Measurements from ENCODE around the gene BOK.
"Not testable (repeated sequence)": the region's sequence is repeated elsewhere in the genome, so short reads cannot be mapped to it uniquely, and the experiment has no call there.

The BOK gene

GRCh38 chr2:241576293-241576654 is 17.7 kb downstream of the BOK start:
- FAIRE-seq (no peak), DNase-seq (ENCODE audit: insufficient read length, low spot score) (no peak)

DNA sequence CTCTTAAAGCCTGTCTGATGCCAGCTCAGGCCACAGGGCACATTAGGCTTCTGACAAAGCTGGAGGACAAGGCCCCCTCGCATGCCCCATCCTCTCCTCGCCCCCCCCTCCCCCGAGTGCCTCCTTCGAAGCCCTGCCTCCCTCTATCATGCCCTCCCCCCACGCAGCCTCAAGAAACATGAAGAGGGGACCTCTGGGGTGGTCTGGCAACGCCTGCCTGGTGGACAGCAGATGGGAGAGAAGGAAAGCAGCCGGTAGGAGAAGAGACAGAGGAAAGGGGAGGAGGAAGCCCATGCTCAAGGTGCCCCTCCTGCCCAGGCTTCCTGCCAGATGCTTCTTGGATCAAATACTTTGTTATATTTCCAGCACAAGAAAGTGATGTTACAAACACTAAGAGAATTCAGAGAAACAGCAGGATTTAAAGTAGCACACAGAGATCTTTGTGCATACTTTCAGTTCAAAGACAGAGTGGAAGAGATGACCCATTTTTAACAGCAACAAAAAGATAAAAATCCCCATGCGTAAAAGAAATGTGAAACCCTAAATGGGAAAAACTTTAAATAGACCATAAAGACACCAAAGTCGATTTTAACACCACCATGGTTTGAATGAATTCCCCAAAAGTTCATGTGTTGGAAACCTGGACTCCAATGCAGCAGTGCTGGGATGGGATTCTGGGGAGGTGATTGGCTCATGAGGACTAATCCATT is 19.0 kb downstream of the BOK start:
- no peak for TF ChIP-seq CTCF (IDR thresholded peaks at IDR 0.05; ENCODE audit: insufficient read depth, missing control alignments)
- DNase-seq (ENCODE audit: insufficient read length, low spot score) (no peak), FAIRE-seq (no peak)

More at GRCh38 chr2:241576293-241576654, 17.7 kb downstream of the BOK start:
- TF ChIP-seq CTCF (IDR thresholded peaks at IDR 0.05; ENCODE audit: insufficient read depth, missing control alignments): no peak

DNA sequence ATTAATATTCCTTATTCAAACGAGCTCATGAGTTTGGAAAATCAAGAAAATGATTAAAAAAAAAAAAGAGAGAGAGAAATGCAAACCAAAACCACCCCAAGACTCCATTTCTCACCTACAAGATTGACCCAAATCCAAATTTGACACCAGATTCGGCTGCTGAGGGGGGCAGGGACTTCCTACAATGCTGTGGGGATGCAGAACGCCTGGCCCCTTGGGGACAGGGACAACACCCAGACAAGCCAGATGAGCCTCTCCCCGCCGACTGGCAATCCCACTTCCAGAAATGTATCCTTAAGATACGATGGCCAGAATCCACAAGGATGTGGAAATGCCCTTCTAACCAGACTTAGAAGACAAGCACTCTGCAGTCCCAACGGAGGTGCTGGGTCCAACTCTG is 20.7 kb downstream of the BOK start:
- TF ChIP-seq CTCF (IDR thresholded peaks at IDR 0.05; ENCODE audit: insufficient read depth, missing control alignments): no peak
- FAIRE-seq (no peak), DNase-seq (ENCODE audit: insufficient read length, low spot score) (no peak)

DNA sequence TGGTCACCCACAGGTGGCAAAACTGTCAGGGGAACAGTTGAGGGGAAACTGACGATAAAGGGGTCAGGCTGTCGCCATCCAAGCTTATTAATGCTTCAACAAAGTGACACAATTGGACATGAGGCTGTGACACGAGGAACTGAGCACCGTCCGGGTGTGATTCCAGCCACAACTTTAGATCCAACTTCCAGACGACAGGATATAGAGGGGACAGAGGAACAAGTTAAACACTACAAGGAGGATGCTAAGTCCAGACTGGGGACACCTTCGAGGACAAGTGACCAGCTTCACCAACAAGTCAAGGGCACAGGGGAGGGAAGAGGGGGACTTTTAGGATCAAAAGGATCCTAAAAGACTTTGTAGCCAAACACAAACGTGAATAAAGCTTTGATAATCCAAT is 23.8 kb downstream of the BOK start:
- FAIRE-seq: no peak
- DNase-seq (ENCODE audit: insufficient read length, low spot score): no peak
- no peak for TF ChIP-seq CTCF (IDR thresholded peaks at IDR 0.05; ENCODE audit: insufficient read depth, missing control alignments)

DNA sequence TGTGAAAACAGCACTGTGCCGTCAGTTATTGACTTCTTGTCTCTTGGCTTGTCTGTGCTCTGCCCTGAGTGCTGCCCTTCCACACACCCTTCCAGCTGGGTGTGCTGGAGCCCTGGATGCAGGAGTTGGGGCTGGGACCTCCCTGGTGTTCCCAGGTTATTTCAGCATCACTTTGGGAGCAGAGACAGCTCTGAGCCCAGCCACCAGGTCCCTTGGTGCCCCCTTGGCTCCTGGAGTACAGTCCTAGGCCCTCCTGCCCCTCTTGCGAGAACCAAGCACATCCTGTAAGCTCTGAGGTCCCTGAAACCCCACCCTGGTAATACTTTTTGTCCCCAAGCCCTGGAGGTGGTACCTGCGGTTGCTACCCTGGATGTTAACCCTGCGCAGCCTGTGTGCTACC is 24.3 kb downstream of the BOK start:
- no peak for TF ChIP-seq CTCF (IDR thresholded peaks at IDR 0.05; ENCODE audit: insufficient read depth, missing control alignments)
- no peak for FAIRE-seq

GRCh38 chr2:241584436-241584835 is 25.9 kb downstream of the BOK start:
- DNase-seq (ENCODE audit: insufficient read length, low spot score) (no peak), FAIRE-seq (no peak)
- no peak for TF ChIP-seq CTCF (IDR thresholded peaks at IDR 0.05; ENCODE audit: insufficient read depth, missing control alignments)

More for the DNA sequence above, 24.3 kb downstream of the BOK start:
- no peak for DNase-seq (ENCODE audit: insufficient read length, low spot score)

DNA sequence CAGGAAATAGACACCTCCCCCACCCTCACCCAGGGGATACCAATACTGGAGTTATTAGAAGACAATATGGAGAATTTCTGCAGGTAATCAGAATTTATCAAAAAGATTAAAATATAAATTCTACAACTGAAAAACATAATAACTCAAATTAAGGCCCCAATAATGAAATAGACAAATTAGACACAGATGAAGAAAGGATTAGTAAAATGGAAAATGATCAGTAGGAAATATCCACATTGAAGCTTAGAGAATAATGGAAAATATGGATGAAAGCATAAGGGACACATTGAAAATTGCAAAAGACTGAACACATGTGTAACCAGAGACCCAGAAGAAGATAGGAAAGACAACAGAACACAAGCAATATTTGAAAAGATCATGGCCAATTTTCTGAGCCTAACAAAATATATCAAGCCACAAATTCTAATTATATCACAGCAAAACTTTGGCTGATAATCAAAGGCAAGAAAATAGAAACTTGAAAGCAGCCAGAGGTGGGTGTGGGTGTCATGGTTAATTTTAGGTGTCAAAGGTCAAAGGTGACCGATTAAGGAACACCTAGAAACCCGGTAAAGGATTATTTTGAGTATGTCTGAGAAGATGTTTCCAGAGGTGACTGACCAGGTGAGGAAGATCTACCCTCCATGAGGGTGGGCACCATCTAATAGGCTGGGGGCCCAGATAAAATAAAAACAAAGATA is 28.2 kb downstream of the BOK start:
- no peak for DNase-seq (ENCODE audit: insufficient read length, low spot score)
- no peak for FAIRE-seq
- no peak for TF ChIP-seq CTCF (IDR thresholded peaks at IDR 0.05; ENCODE audit: insufficient read depth, missing control alignments)

DNA sequence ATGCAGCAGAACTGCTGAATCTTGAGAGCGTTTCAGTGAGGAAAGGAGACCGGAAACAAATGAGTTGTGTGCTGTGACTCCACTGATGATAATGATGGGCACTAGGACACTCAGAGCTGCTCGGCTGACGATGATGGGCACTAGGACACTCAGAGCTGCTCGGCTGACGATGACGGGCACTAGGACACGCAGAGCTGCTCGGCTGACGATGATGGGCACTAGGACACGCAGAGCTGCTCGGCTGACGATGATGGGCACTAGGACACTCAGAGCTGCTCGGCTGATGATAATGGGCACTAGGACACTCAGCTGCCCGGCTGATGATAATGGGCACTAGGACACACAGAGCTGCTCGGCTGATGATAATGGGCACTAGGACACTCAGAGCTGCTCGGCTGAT is 31.3 kb downstream of the BOK start:
- not testable (repeated sequence) for DNase-seq (ENCODE audit: insufficient read length, low spot score); FAIRE-seq

- not testable (repeated sequence) for DNase-seq (ENCODE audit: insufficient read length, low spot score); FAIRE-seq
Observed at GRCh38 chr2:241590496-241591455, 32.2 kb downstream of the BOK start.
